NCI-H1417 (cell line): Measurements from ENCODE around the gene SEC22A.

Source experiments
- DNase-seq, 3 experiments: peaks; one replicate each; lab custom pipeline; 2025; lab: John Stamatoyannopoulos, UW

Gene SEC22A

GRCh38 chr3:123287962-123288302, 86.2 kb downstream of the SEC22A start:
- DNase-seq: peak in 1 of 3 experiments; percentile 43

- DNase-seq: no peak
Measured at GRCh38 chr3:123289391-123290106, 87.8 kb downstream of the SEC22A start.

- no peak for DNase-seq
Measured at GRCh38 chr3:123290107-123290930, 88.6 kb downstream of the SEC22A start.

GRCh38 chr3:123290962-123291361, 89.2 kb downstream of the SEC22A start:
- DNase-seq: no peak

- DNase-seq: no peak
Measured at GRCh38 chr3:123291404-123291803, 89.7 kb downstream of the SEC22A start.

GRCh38 chr3:123292321-123293310, 90.9 kb downstream of the SEC22A start:
- no peak for DNase-seq

GRCh38 chr3:123294296-123294938, 92.7 kb downstream of the SEC22A start:
- no peak for DNase-seq

GRCh38 chr3:123295171-123295900, 93.6 kb downstream of the SEC22A start:
- no peak for DNase-seq

GRCh38 chr3:123295901-123296250, 94.1 kb downstream of the SEC22A start:
- DNase-seq: no peak

- DNase-seq: no peak
Measured at GRCh38 chr3:123296261-123296660, 94.5 kb downstream of the SEC22A start.

- no peak for DNase-seq
Measured at GRCh38 chr3:123296836-123297626, 95.3 kb downstream of the SEC22A start.

- no peak for DNase-seq
Measured at GRCh38 chr3:123297627-123297899, 95.8 kb downstream of the SEC22A start.

- no peak for DNase-seq
Measured at GRCh38 chr3:123298903-123299302, 97.2 kb downstream of the SEC22A start.

- no peak for DNase-seq
Measured at GRCh38 chr3:123299581-123299980, 97.8 kb downstream of the SEC22A start.

- DNase-seq: no peak
Measured at GRCh38 chr3:123300056-123300455, 98.3 kb downstream of the SEC22A start.

- DNase-seq: no peak
Measured at GRCh38 chr3:123300583-123300982, 98.8 kb downstream of the SEC22A start.

- DNase-seq: no peak
Measured at GRCh38 chr3:123301331-123302184, 99.8 kb downstream of the SEC22A start.

GRCh38 chr3:123302961-123303360, 101.2 kb downstream of the SEC22A start:
- DNase-seq: no peak

GRCh38 chr3:123303976-123304560, 102.3 kb downstream of the SEC22A start:
- no peak for DNase-seq
